ENCODE measurements around the gene POU2F1.

Gene POU2F1

DNA sequence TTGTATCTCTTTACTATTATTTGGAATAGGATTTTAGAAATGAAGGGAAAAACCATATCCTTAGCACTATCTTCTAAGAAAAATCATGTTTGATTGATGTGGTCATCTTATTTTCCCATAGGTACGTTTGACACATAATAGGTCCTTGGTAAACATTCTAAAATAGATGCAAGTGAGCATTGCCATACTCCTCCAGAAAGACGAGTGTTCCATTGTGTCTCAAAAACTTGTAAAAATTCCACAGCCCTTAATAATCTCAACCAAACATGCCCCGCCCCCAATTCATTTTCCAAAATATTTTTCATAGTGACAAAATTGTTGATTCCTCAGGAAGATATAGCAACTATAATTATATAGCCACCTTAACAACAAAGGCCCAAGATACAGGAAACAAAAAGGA, 184.2 kb downstream of the POU2F1 start:
- no peaks in the 10 kb centered on the region for H3K4me1 ChIP-seq (ENCODE audit: insufficient read depth, insufficient read length)
- TF ChIP-seq SUZ12 (IDR thresholded peaks at IDR 0.05; ENCODE audit: extremely low read depth, insufficient read depth, insufficient read length) (no peak), ZNF274 (IDR thresholded peaks at IDR 0.05; ENCODE audit: low read depth, low read length) (no peak), YY1 (IDR thresholded peaks at IDR 0.05; ENCODE audit: insufficient read depth, insufficient read length) (no peak)
- no peaks in the 10 kb centered on the region for H3K27me3 ChIP-seq (ENCODE audit: insufficient read depth, insufficient read length)
- DNase-seq (ENCODE audit: low read depth, low spot score), result no peak
- H3K9me3 ChIP-seq (ENCODE audit: insufficient read depth, low read length), result no peaks in the 10 kb centered on the region
- H3K36me3 ChIP-seq (ENCODE audit: insufficient read depth, insufficient read length, low read length), result peaks cover 21% of the 10 kb centered on the region
- no peak overlapping the region for H3K4me3 ChIP-seq (ENCODE audit: insufficient read length, low read depth)
- no peak overlapping the region for H3K9ac ChIP-seq (ENCODE audit: insufficient read length, low read depth)

DNA sequence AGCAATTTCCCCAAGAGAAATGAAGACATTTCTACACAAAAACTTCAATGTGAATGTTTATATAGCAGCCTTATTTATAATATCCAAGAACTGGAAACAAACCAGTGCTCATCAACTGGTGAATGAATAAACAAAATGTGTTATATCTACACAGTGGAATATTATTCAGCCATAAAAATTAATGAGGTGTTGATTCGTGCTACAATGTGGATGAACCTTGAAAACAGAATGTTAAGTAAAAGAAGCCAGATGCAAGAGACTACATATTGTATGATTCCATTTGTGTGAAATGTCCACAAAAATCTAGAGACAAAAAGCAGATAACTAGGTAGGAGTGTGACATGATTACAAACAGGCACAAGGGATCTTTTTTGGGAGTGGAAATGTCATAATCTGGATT, 187.7 kb downstream of the POU2F1 start:
- DNase-seq (ENCODE audit: low read depth, low spot score), result no peak
- Histone ChIP-seq H3K9me3 (ENCODE audit: insufficient read depth, low read length) (no peaks in the 10 kb centered on the region), H3K36me3 (ENCODE audit: insufficient read depth, insufficient read length, low read length) (peaks cover 25% of the 10 kb centered on the region), H3K27me3 (ENCODE audit: insufficient read depth, insufficient read length) (no peaks in the 10 kb centered on the region), H3K9ac (ENCODE audit: insufficient read length, low read depth) (no peak overlapping the region), H3K4me3 (ENCODE audit: insufficient read length, low read depth) (no peak overlapping the region), H3K4me1 (ENCODE audit: insufficient read depth, insufficient read length) (no peaks in the 10 kb centered on the region)
- no peak for TF ChIP-seq ZNF274 (IDR thresholded peaks at IDR 0.05; ENCODE audit: low read depth, low read length)
- no peak for TF ChIP-seq YY1 (IDR thresholded peaks at IDR 0.05; ENCODE audit: insufficient read depth, insufficient read length)
- no peak for TF ChIP-seq SUZ12 (IDR thresholded peaks at IDR 0.05; ENCODE audit: extremely low read depth, insufficient read depth, insufficient read length)

DNA sequence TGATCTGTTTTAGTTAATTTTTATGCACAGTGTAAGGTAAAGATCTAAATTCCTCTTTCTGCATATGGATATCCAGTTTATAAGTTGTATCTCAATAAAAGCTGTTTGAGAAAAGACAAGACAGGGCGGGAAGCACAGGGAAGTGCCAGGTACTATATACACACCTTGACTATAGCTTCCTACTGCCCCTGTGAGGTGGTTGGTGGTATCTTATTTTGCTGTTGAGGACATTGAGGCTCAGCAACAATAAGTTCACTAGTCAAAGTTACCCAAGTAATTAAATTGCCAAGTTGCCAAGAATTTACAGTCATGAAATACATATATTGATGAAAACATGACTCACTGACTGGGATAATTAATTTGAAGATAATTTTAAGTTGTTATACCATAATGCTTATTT, 188.5 kb downstream of the POU2F1 start:
- no peaks in the 10 kb centered on the region for H3K4me1 ChIP-seq (ENCODE audit: insufficient read depth, insufficient read length)
- TF ChIP-seq YY1 (IDR thresholded peaks at IDR 0.05; ENCODE audit: insufficient read depth, insufficient read length) (no peak), ZNF274 (IDR thresholded peaks at IDR 0.05; ENCODE audit: low read depth, low read length) (no peak), SUZ12 (IDR thresholded peaks at IDR 0.05; ENCODE audit: extremely low read depth, insufficient read depth, insufficient read length) (no peak)
- DNase-seq (ENCODE audit: low read depth, low spot score), result no peak
- H3K4me3 ChIP-seq (ENCODE audit: insufficient read length, low read depth), result no peak overlapping the region
- no peaks in the 10 kb centered on the region for H3K27me3 ChIP-seq (ENCODE audit: insufficient read depth, insufficient read length)
- no peaks in the 10 kb centered on the region for H3K9me3 ChIP-seq (ENCODE audit: insufficient read depth, low read length)
- H3K9ac ChIP-seq (ENCODE audit: insufficient read length, low read depth), result no peak overlapping the region
- peaks cover 30% of the 10 kb centered on the region for H3K36me3 ChIP-seq (ENCODE audit: insufficient read depth, insufficient read length, low read length)

DNA sequence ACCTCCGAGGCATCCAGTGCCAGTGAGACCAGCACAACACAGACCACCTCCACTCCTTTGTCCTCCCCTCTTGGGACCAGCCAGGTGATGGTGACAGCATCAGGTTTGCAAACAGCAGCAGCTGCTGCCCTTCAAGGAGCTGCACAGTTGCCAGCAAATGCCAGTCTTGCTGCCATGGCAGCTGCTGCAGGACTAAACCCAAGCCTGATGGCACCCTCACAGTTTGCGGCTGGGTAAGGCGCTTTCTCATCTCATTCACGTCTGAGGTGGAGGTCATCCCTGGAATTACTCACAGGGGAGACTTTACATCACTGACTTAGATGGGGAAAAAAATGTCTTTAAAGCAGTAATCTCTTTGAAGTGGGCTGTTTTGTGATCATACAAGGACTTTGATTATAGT, 191.4 kb downstream of the POU2F1 start:
- Histone ChIP-seq H3K9ac (ENCODE audit: insufficient read length, low read depth) (no peak overlapping the region), H3K9me3 (ENCODE audit: insufficient read depth, low read length) (no peaks in the 10 kb centered on the region), H3K4me3 (ENCODE audit: insufficient read length, low read depth) (no peak overlapping the region), H3K27me3 (ENCODE audit: insufficient read depth, insufficient read length) (no peaks in the 10 kb centered on the region), H3K4me1 (ENCODE audit: insufficient read depth, insufficient read length) (no peaks in the 10 kb centered on the region), H3K36me3 (ENCODE audit: insufficient read depth, insufficient read length, low read length) (peaks cover 40% of the 10 kb centered on the region)
- no peak for DNase-seq (ENCODE audit: low read depth, low spot score)
- TF ChIP-seq ZNF274 (IDR thresholded peaks at IDR 0.05; ENCODE audit: low read depth, low read length), result no peak
- TF ChIP-seq YY1 (IDR thresholded peaks at IDR 0.05; ENCODE audit: insufficient read depth, insufficient read length), result no peak
- no peak for TF ChIP-seq SUZ12 (IDR thresholded peaks at IDR 0.05; ENCODE audit: extremely low read depth, insufficient read depth, insufficient read length)

DNA sequence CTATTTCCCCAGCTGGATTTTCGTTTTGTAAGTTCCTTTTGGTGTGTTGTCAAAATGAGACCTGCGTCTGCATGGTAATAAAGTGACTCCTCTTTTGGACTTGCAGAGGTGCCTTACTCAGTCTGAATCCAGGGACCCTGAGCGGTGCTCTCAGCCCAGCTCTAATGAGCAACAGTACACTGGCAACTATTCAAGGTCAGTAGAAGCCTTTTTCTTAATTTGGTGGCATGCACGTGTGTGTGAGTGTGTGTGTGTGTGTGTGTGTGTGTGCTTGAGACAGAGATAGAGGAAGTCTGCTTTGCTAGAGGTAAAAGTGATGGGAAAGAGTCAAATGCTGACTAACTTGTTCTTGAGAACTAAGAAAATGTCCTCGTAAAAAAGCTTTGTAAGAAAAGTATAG, 192.2 kb downstream of the POU2F1 start:
- Histone ChIP-seq H3K9me3 (ENCODE audit: insufficient read depth, low read length) (no peaks in the 10 kb centered on the region), H3K9ac (ENCODE audit: insufficient read length, low read depth) (no peak overlapping the region), H3K4me3 (ENCODE audit: insufficient read length, low read depth) (no peak overlapping the region), H3K27me3 (ENCODE audit: insufficient read depth, insufficient read length) (no peaks in the 10 kb centered on the region), H3K4me1 (ENCODE audit: insufficient read depth, insufficient read length) (no peaks in the 10 kb centered on the region), H3K36me3 (ENCODE audit: insufficient read depth, insufficient read length, low read length) (peaks cover 44% of the 10 kb centered on the region)
- TF ChIP-seq SUZ12 (IDR thresholded peaks at IDR 0.05; ENCODE audit: extremely low read depth, insufficient read depth, insufficient read length) (no peak), YY1 (IDR thresholded peaks at IDR 0.05; ENCODE audit: insufficient read depth, insufficient read length) (no peak), ZNF274 (IDR thresholded peaks at IDR 0.05; ENCODE audit: low read depth, low read length) (no peak)
- no peak for DNase-seq (ENCODE audit: low read depth, low spot score)

DNA sequence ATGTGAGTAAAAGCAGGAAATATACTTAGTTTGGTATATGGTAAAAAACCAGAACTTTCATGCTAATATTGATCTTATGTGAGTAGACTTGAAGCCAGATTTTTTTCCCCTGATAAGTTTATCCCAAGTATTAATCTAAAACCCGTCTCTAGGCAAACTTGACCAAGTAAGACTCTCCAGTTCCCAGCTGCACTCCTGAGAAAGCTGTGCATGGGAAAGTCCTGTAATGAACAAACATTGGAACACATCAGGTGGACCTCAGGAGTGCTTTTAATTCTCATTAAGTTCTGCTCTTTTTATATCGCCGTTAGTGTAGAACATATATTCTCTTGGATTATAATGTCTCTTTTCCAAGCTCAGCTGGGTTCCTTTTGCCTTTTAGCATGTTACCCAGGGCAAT, 192.6 kb downstream of the POU2F1 start:
- Histone ChIP-seq H3K27me3 (ENCODE audit: insufficient read depth, insufficient read length) (no peaks in the 10 kb centered on the region), H3K4me1 (ENCODE audit: insufficient read depth, insufficient read length) (no peaks in the 10 kb centered on the region), H3K4me3 (ENCODE audit: insufficient read length, low read depth) (no peak overlapping the region), H3K9me3 (ENCODE audit: insufficient read depth, low read length) (no peaks in the 10 kb centered on the region), H3K9ac (ENCODE audit: insufficient read length, low read depth) (no peak overlapping the region), H3K36me3 (ENCODE audit: insufficient read depth, insufficient read length, low read length) (peaks cover 46% of the 10 kb centered on the region)
- DNase-seq (ENCODE audit: low read depth, low spot score), result no peak
- TF ChIP-seq YY1 (IDR thresholded peaks at IDR 0.05; ENCODE audit: insufficient read depth, insufficient read length) (no peak), ZNF274 (IDR thresholded peaks at IDR 0.05; ENCODE audit: low read depth, low read length) (no peak), SUZ12 (IDR thresholded peaks at IDR 0.05; ENCODE audit: extremely low read depth, insufficient read depth, insufficient read length) (no peak)

DNA sequence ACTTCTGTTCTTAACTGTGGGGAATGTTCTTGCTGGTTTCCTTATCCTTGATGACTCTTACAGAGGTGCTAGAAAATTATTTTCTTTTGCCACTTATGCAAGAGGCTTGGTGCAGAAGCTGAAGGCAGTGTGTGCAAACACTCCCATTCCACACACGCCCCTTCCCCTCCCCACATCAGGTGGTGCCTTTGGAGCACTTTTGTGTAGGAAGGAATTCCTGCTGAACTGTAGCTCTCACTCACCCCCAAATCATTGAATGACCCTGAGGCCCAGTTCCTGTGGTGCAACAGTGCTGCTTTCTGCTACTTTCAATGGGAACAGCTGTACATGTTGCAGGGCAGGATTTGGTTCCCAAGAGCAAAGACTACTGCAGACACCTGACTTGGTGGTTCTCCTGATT, 195.8 kb downstream of the POU2F1 start:
- TF ChIP-seq YY1 (IDR thresholded peaks at IDR 0.05; ENCODE audit: insufficient read depth, insufficient read length), result no peak
- no peak for TF ChIP-seq SUZ12 (IDR thresholded peaks at IDR 0.05; ENCODE audit: extremely low read depth, insufficient read depth, insufficient read length)
- TF ChIP-seq ZNF274 (IDR thresholded peaks at IDR 0.05; ENCODE audit: low read depth, low read length), result no peak

DNA sequence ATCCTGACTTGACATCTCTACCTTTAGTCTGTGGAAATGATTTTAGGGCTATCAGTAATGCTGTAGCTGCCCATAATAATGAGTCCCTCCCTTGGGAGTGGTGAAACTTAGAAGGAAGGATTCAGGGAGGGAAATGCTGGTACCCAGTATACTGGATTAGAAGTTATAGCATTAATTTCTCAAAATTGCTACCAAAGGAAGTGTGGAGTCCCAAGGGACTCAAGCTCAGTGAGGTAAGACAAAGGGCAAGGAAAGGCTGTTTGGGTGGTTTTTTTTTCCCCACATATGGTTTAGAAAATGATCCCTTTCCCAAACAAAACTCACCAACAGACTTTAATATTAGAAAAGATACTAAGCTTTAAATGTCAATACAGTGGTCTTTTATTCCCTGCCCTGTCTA, 197.7 kb downstream of the POU2F1 start:
- Histone ChIP-seq H3K4me1 (ENCODE audit: insufficient read depth, insufficient read length) (no peaks in the 10 kb centered on the region), H3K9me3 (ENCODE audit: insufficient read depth, low read length) (no peaks in the 10 kb centered on the region), H3K27me3 (ENCODE audit: insufficient read depth, insufficient read length) (no peaks in the 10 kb centered on the region), H3K36me3 (ENCODE audit: insufficient read depth, insufficient read length, low read length) (peaks cover 38% of the 10 kb centered on the region), H3K4me3 (ENCODE audit: insufficient read length, low read depth) (no peak overlapping the region), H3K9ac (ENCODE audit: insufficient read length, low read depth) (no peak overlapping the region)
- no peak for DNase-seq (ENCODE audit: low read depth, low spot score)
- TF ChIP-seq SUZ12 (IDR thresholded peaks at IDR 0.05; ENCODE audit: extremely low read depth, insufficient read depth, insufficient read length) (no peak), ZNF274 (IDR thresholded peaks at IDR 0.05; ENCODE audit: low read depth, low read length) (no peak), YY1 (IDR thresholded peaks at IDR 0.05; ENCODE audit: insufficient read depth, insufficient read length) (no peak)

More for the DNA sequence above, 195.8 kb downstream of the POU2F1 start:
- no peak for DNase-seq (ENCODE audit: low read depth, low spot score)
- Histone ChIP-seq H3K27me3 (ENCODE audit: insufficient read depth, insufficient read length) (no peaks in the 10 kb centered on the region), H3K4me1 (ENCODE audit: insufficient read depth, insufficient read length) (no peaks in the 10 kb centered on the region), H3K9ac (ENCODE audit: insufficient read length, low read depth) (no peak overlapping the region), H3K4me3 (ENCODE audit: insufficient read length, low read depth) (no peak overlapping the region), H3K9me3 (ENCODE audit: insufficient read depth, low read length) (no peaks in the 10 kb centered on the region), H3K36me3 (ENCODE audit: insufficient read depth, insufficient read length, low read length) (peaks cover 48% of the 10 kb centered on the region)
